NCI-H774 (cell line): ENCODE data around the gene ZNF830.
"Not testable (repeated sequence)": the region's sequence is repeated elsewhere in the genome, so short reads cannot be mapped to it uniquely, and the experiment has no call there.

Source experiments
- DNase-seq: peaks from one replicate; lab custom pipeline; 2025; lab: John Stamatoyannopoulos, UW

The ZNF830 gene

GRCh38 chr17:34991606-34992005 lies 30.3 kb downstream of the ZNF830 start:
- no peak for DNase-seq

GRCh38 chr17:34993031-34993430 lies 31.7 kb downstream of the ZNF830 start:
- DNase-seq, result no peak

- DNase-seq, result no peak
Observed at GRCh38 chr17:34996422-34997285, 35.3 kb downstream of the ZNF830 start.

GRCh38 chr17:34997355-34997862 lies 36.1 kb downstream of the ZNF830 start:
- DNase-seq, result no peak

GRCh38 chr17:34998205-34998604 lies 36.9 kb downstream of the ZNF830 start:
- peak; percentile 7 for DNase-seq

GRCh38 chr17:34999456-34999855 lies 38.1 kb downstream of the ZNF830 start:
- DNase-seq, result no peak

GRCh38 chr17:35000965-35001364 lies 39.6 kb downstream of the ZNF830 start:
- not testable (repeated sequence) for DNase-seq

GRCh38 chr17:35001549-35001948 lies 40.2 kb downstream of the ZNF830 start:
- no peak for DNase-seq

GRCh38 chr17:35002876-35003551 lies 41.7 kb downstream of the ZNF830 start:
- DNase-seq, result no peak

- no peak for DNase-seq
Observed at GRCh38 chr17:35003778-35004177, 42.4 kb downstream of the ZNF830 start.

- no peak for DNase-seq
Observed at GRCh38 chr17:35006345-35006744, 45.0 kb downstream of the ZNF830 start.

GRCh38 chr17:35006961-35007360 lies 45.6 kb downstream of the ZNF830 start:
- no peak for DNase-seq

- no peak for DNase-seq
Observed at GRCh38 chr17:35010093-35010492, 48.8 kb downstream of the ZNF830 start.

GRCh38 chr17:35011671-35012216 lies 50.4 kb downstream of the ZNF830 start:
- DNase-seq, result no peak
